Endothelial cell of umbilical vein (primary cell): ENCODE data around the gene DAP. TPM values are rescaled to one million over a fixed set of nuclear protein-coding genes. Genes with fewer than 3 reads are reported as not detected.
A peak's percentile ranks its signal among the peaks of the same experiment; 100 is the strongest.

Experiments used
- BruUV-seq: library from RNA; stranded (reverse); fragments of 400-500 nt; replicated peaks from 2 replicates; lab custom pipeline; 2021; lab: Mats Ljungman, UMichigan
- CTCF ChIA-PET: fragments of 300-600, 350-600 bp; sonication (Branson Sonifier 250); formaldehyde crosslinking; loops from one replicate; lab custom pipeline; 2021; ENCODE audit warnings: antibody characterized with exemption, inconsistent platforms; lab: Charles Lee
- POLR2A ChIA-PET: fragments of 300-600, 350-600 bp; sonication (Branson Sonifier 250); formaldehyde crosslinking; loops from one replicate; lab custom pipeline; 2021; ENCODE audit warnings: antibody characterized with exemption, inconsistent platforms; lab: Charles Lee
- DNase-seq: peaks from one replicate; pipeline ENCODE4 v3.0.0-alpha.2; 2011; ENCODE audit warnings: low read depth, low spot score
- FAIRE-seq: peaks from 2 replicates; lab custom pipeline; 2011; peaks lifted over from hg19 to GRCh38; lab: Jason Lieb, UNC
- H2AFZ ChIP-seq: 2 replicates; pipeline ENCODE4 v1.6.0; 2012; ENCODE audit warnings: low read depth, low read length, control low read depth, inconsistent platforms
- H3K27ac ChIP-seq: 2 replicates; pipeline ENCODE4 v1.5.1; 2011; ENCODE audit warnings: low read depth, mild to moderate bottlenecking, control low read depth, low read length, moderate library complexity; ENCODE audit not compliant: insufficient read depth
- H3K27me3 ChIP-seq, 2 experiments: 2 replicates each; pipeline versions ENCODE4 v1.6.0 to v1.6.1; 2011; ENCODE audit warnings: low read length in 2 of 2, mixed read lengths in 1 of 2; ENCODE audit not compliant: control insufficient read depth in 2 of 2, insufficient read depth in 2 of 2
- H3K36me3 ChIP-seq, 2 experiments: 2 replicates in 1 of 2; 3 replicates in 1 of 2; pipeline ENCODE4 v1.5.1; 2011; ENCODE audit warnings: low read length in 2 of 2, mild to moderate bottlenecking in 1 of 2, moderate library complexity in 1 of 2; ENCODE audit not compliant: control insufficient read depth in 2 of 2, insufficient read depth in 2 of 2; ENCODE audit errors: extremely low read depth in 1 of 2
- H3K4me1 ChIP-seq: 3 replicates; pipeline ENCODE4 v1.5.1; 2011; ENCODE audit warnings: mild to moderate bottlenecking, low read length; ENCODE audit not compliant: control insufficient read depth, insufficient read depth; ENCODE audit errors: extremely low read depth
- H3K4me2 ChIP-seq: 2 replicates; pipeline ENCODE4 v1.6.1; 2011; ENCODE audit warnings: low read length, control low read depth, mixed read lengths; ENCODE audit not compliant: insufficient read depth
- H3K4me3 ChIP-seq, 3 experiments: fragments of 200-600 bp in 1 of 3; sonication (generic), shearing (Covaris generic) in 1 of 3; replicated peaks in 1 of 3; 2 replicates each; pipeline ENCODE4 v1.5.1; 2011 to 2016; ENCODE audit warnings: control low read depth in 3 of 3, low read length in 3 of 3, mild to moderate bottlenecking in 2 of 3, inconsistent platforms in 1 of 3, low read depth in 1 of 3, moderate library complexity in 1 of 3; ENCODE audit not compliant: insufficient read depth in 1 of 3
- H3K79me2 ChIP-seq: 2 replicates; pipeline ENCODE4 v1.6.0; 2012; ENCODE audit warnings: low read length, inconsistent platforms; ENCODE audit not compliant: control insufficient read depth, insufficient read depth
- H3K9ac ChIP-seq: replicated peaks from 2 replicates; pipeline ENCODE3; 2011; ENCODE audit warnings: low read length, control low read depth; ENCODE audit not compliant: insufficient read depth; ENCODE audit errors: extremely low read depth
- H3K9me1 ChIP-seq: replicated peaks from 3 replicates; pipeline ENCODE4 v1.6.0; 2011; ENCODE audit warnings: mild to moderate bottlenecking, low read length; ENCODE audit not compliant: control insufficient read depth, insufficient read depth; ENCODE audit errors: extremely low read depth
- H3K9me3 ChIP-seq: replicated peaks from 2 replicates; pipeline ENCODE4 v1.5.1; 2012; ENCODE audit warnings: low read length, inconsistent platforms; ENCODE audit not compliant: control insufficient read depth, insufficient read depth
- H4K20me1 ChIP-seq: replicated peaks from 2 replicates; pipeline ENCODE3; 2011; ENCODE audit warnings: mild to moderate bottlenecking, low read length; ENCODE audit not compliant: control insufficient read depth, insufficient read depth; ENCODE audit errors: extremely low read depth
- GATA2 ChIP-seq: IDR thresholded peaks from 2 replicates; pipeline ENCODE4 v1.7.0; 2011; ENCODE audit warnings: low read depth, mild to moderate bottlenecking, moderate library complexity, mixed read lengths, low read length; ENCODE audit not compliant: insufficient read length, insufficient read depth
- POLR2A ChIP-seq: IDR thresholded peaks from 2 replicates; pipeline ENCODE4 v1.6.1; 2012; ENCODE audit warnings: low read depth, mild to moderate bottlenecking, control low read depth, low read length
- dilution Hi-C: fragments of 300-500 bp; cut with MboI; formaldehyde crosslinking; loops from one replicate; pipeline ENCODE4 v1.15.0; 2019; ENCODE audit warnings: low sequenced_read_pairs; ENCODE audit not compliant: extremely low pct_ligation_motif_present
- intact Hi-C: fragments of 100-400 bp; cut with micrococcal nuclease; formaldehyde crosslinking; loops from one replicate; pipeline ENCODE4 v1.10.0; 2022
- polyA plus RNA-seq, 4 experiments: library from polyadenylated mRNA; depleted of rRNA in 3 of 4; stranded (reverse) in 3 of 4; unstranded in 1 of 4; fragments of >200 nt; gene quantifications; 2 replicates each; pipeline versions ENCODE4 v1.2.1 to v1.2.3, GENCODE V29; 2011 to 2012; ENCODE audit warnings: missing spikeins in 1 of 4
- total RNA-seq: library from RNA; stranded (reverse); gene quantifications from 2 replicates; pipeline ENCODE4 v1.2.3, GENCODE V29; 2021
- TF ChIP-seq, protein P1 (sequence below), 2 donors: IDR thresholded peaks; 1 replicate in 1 of 2; 2 replicates in 1 of 2; pipeline ENCODE4 v1.5.1; 2011; ENCODE audit warnings: low read length in 2 of 2, mild to moderate bottlenecking in 2 of 2, moderate library complexity in 2 of 2, control low read depth in 1 of 2, inconsistent platforms in 1 of 2, low read depth in 1 of 2; ENCODE audit not compliant: insufficient read depth in 1 of 2; ENCODE audit errors: extremely low read depth in 1 of 2

DAP gene
- total and polyA plus RNA-seq, 2 donors (not counting 3 experiments of a cell fraction or from before 2014, with no cell fraction given) = 79.8 to 188 TPM

DNA sequence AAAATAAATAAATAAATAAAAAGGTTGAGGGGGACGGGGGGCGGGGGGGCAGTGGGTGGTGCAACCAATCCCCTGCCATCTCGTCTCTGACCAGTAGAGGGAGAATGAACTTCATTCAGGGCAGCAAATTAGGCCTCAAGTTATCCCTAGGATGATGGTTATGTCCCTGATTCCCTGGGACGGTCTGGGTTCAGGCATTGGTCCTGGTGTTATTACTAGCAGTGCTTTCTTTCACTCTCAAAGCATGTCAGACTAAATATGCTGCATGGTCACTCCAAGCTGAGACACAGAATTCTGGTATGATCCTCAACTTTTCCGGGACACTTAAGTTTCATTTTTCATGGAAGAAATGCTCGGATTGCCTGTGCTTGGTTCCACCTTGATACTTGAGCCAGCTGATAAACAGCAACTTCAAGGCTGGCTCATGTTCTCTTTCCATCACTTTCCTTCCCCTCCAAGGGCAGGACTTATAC is 59.4 kb downstream of the DAP start:
- peak; percentile 59 for DNase-seq
- Histone ChIP-seq H3K9me1 (no peaks in the 10 kb centered on the region), H3K36me3 (no peaks in the 10 kb centered on the region), H2AFZ (no peak overlapping the region), H3K9ac (peak overlapping the region; percentile 21), H3K27ac (peak overlapping the region; percentile 75), H3K79me2 (peaks cover 37% of the 10 kb centered on the region), H3K4me1 (peaks cover 49% of the 10 kb centered on the region), H3K4me3 (no peak overlapping the region), H3K27me3 (no peaks in the 10 kb centered on the region), H3K9me3 (no peaks in the 10 kb centered on the region), H4K20me1 (no peaks in the 10 kb centered on the region), H3K4me2 (peak overlapping the region; percentile 12)
- FAIRE-seq = peak; percentile 26
- dilution Hi-C loops = no loop called here
- intact Hi-C loops = loop anchor here (1.0 to 5.0 kb wide), 2 partner anchors 76 to 156 kb away; no protein-coding TSS in a partner anchor
- CTCF ChIA-PET = interaction anchor here (0.8 to 5.4 kb wide), 15 partner anchors 12 to 260 kb away, joined by 3 to 64 read pairs (median 6); partner anchors contain the start of genes DAP and ROPN1L
- BruUV-seq = no TSS peak
- TF ChIP-seq, protein P1, sequence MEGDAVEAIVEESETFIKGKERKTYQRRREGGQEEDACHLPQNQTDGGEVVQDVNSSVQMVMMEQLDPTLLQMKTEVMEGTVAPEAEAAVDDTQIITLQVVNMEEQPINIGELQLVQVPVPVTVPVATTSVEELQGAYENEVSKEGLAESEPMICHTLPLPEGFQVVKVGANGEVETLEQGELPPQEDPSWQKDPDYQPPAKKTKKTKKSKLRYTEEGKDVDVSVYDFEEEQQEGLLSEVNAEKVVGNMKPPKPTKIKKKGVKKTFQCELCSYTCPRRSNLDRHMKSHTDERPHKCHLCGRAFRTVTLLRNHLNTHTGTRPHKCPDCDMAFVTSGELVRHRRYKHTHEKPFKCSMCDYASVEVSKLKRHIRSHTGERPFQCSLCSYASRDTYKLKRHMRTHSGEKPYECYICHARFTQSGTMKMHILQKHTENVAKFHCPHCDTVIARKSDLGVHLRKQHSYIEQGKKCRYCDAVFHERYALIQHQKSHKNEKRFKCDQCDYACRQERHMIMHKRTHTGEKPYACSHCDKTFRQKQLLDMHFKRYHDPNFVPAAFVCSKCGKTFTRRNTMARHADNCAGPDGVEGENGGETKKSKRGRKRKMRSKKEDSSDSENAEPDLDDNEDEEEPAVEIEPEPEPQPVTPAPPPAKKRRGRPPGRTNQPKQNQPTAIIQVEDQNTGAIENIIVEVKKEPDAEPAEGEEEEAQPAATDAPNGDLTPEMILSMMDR (IDR thresholded peaks at IDR 0.05; ENCODE audit: extremely low read depth in 1 of 2, insufficient read depth in 1 of 2, low read depth in 1 of 2, low read length in 2 of 2) = peak; percentile 20 to 61
- TF ChIP-seq GATA2 = no peak
- POLR2A ChIA-PET = interaction anchor here (0.6 kb wide), 1 partner anchor 68 kb away, joined by 3 read pairs; no protein-coding TSS in a partner anchor

DNA sequence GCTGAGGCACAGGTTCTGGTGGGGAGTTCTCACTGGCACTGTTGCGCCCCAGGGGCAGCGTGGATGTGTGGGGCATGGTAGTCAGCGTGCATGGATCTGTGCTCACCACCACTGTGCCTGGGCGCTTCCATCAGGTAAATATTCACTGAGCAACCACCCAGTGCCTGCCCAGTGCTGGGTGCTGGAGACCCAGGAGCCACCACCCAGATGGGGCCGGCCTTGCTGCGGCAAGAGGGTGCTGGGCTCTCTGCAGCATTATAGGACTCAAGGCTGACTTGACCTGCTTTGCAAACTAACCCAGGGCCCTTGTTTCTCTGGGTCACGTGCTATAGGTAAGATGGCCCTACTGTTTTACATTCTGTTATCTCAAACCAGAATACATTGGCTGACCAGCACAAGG is 60.5 kb downstream of the DAP start:
- Histone ChIP-seq H3K4me2 (no peak overlapping the region), H3K27me3 (no peaks in the 10 kb centered on the region), H2AFZ (no peak overlapping the region), H3K9ac (no peak overlapping the region), H3K4me3 (no peak overlapping the region), H4K20me1 (no peaks in the 10 kb centered on the region), H3K9me1 (no peaks in the 10 kb centered on the region), H3K9me3 (no peaks in the 10 kb centered on the region), H3K79me2 (peaks cover 31% of the 10 kb centered on the region), H3K27ac (no peak overlapping the region), H3K4me1 (peaks cover 51% of the 10 kb centered on the region), H3K36me3 (no peaks in the 10 kb centered on the region)
- no peak for FAIRE-seq
- POLR2A ChIA-PET = no interaction called here
- intact Hi-C loops (loop anchor here (5.0 kb wide), 1 partner anchor 77 kb away; no protein-coding TSS in a partner anchor), dilution Hi-C loops (no loop called here)
- TF ChIP-seq POLR2A = no peak
- TF ChIP-seq, protein P1 (IDR thresholded peaks at IDR 0.05; ENCODE audit: extremely low read depth in 1 of 2, insufficient read depth in 1 of 2, low read depth in 1 of 2, low read length in 2 of 2) = no peak
- no TSS peak for BruUV-seq
- CTCF ChIA-PET = interaction anchor here (1.2 kb wide), 1 partner anchor 75 kb away, joined by 3 read pairs; no protein-coding TSS in a partner anchor
- no peak for DNase-seq
